ENCODE data around the gene TMEM59L.

Gene TMEM59L

GRCh38 chr19:18609717-18610051 is 3.0 kb upstream of the TMEM59L start:
- no peak for DNase-seq

- no peak for DNase-seq
Measured at GRCh38 chr19:18610245-18610555, 2.5 kb upstream of the TMEM59L start.

- DNase-seq = no peak
Measured at GRCh38 chr19:18610556-18611326, 1.9 kb upstream of the TMEM59L start.

- no peak for DNase-seq
Measured at GRCh38 chr19:18611327-18612050, 1.2 kb upstream of the TMEM59L start.

GRCh38 chr19:18612051-18612771 is 459 bp upstream of the TMEM59L start:
- DNase-seq = no peak

- DNase-seq = no peak
Measured at GRCh38 chr19:18613589-18614234, 1.0 kb downstream of the TMEM59L start.

GRCh38 chr19:18616023-18616422 is 3.4 kb downstream of the TMEM59L start:
- DNase-seq = no peak

- no peak for DNase-seq
Measured at GRCh38 chr19:18617562-18617961, 4.9 kb downstream of the TMEM59L start.

- no peak for DNase-seq
Measured at GRCh38 chr19:18618236-18618635, 5.6 kb downstream of the TMEM59L start.

- DNase-seq = no peak
Measured at GRCh38 chr19:18620311-18620710, 7.6 kb downstream of the TMEM59L start.

GRCh38 chr19:18620902-18621301 is 8.2 kb downstream of the TMEM59L start:
- no peak for DNase-seq

GRCh38 chr19:18626906-18627305 is 14.2 kb downstream of the TMEM59L start:
- no peak for DNase-seq

- DNase-seq = no peak
Measured at GRCh38 chr19:18629166-18630088, 16.8 kb downstream of the TMEM59L start.

GRCh38 chr19:18633321-18633720 is 20.7 kb downstream of the TMEM59L start:
- DNase-seq = no peak

GRCh38 chr19:18634612-18635297 is 22.1 kb downstream of the TMEM59L start:
- no peak for DNase-seq

- no peak for DNase-seq
Measured at GRCh38 chr19:18635831-18636182, 23.1 kb downstream of the TMEM59L start.

- DNase-seq = peak; percentile 98
Measured at GRCh38 chr19:18636183-18636968, 23.7 kb downstream of the TMEM59L start.

- no peak for DNase-seq
Measured at GRCh38 chr19:18636969-18637629, 24.4 kb downstream of the TMEM59L start, which contains the start of gene KLHL26. TSS of gene KLHL26 (plus strand) at chr19:18637028. CDS start at chr19:18637055, 27 bp downstream.

- peak; percentile 7 for DNase-seq
Measured at GRCh38 chr19:18637673-18638630, 25.3 kb downstream of the TMEM59L start.

Measured in CD4-positive, alpha-beta T cell treated with Interleukin-17A for 1 hour (primary cell).